ENCODE data around the gene NEDD4L.
A peak's percentile ranks its signal among the peaks of the same experiment; 100 is the strongest.

GRCh38 chr18:58043491-58044369, at the start of gene NEDD4L:
- TF ChIP-seq CTCF (optimal IDR thresholded peaks at IDR 0.05 in 1 of 3, IDR thresholded peaks at IDR 0.05 in 1 of 3, conservative IDR thresholded peaks at IDR 0.05 in 1 of 3; ENCODE audit: extremely low read depth in 1 of 3, insufficient read depth in 2 of 3, low read length in 3 of 3) = peak; percentile 53 to 95 (median 95)
- no peak for TF ChIP-seq EZH2 (IDR thresholded peaks at IDR 0.05; ENCODE audit: low read length)

Measured in keratinocyte (primary cell).